ENCODE data around the gene RAI1. TPM values are rescaled to one million over a fixed set of nuclear protein-coding genes. Genes with fewer than 3 reads are reported as not detected.

RAI1 gene
- total RNA-seq, 1 donor from 2014 or later: 39.1 TPM

DNA sequence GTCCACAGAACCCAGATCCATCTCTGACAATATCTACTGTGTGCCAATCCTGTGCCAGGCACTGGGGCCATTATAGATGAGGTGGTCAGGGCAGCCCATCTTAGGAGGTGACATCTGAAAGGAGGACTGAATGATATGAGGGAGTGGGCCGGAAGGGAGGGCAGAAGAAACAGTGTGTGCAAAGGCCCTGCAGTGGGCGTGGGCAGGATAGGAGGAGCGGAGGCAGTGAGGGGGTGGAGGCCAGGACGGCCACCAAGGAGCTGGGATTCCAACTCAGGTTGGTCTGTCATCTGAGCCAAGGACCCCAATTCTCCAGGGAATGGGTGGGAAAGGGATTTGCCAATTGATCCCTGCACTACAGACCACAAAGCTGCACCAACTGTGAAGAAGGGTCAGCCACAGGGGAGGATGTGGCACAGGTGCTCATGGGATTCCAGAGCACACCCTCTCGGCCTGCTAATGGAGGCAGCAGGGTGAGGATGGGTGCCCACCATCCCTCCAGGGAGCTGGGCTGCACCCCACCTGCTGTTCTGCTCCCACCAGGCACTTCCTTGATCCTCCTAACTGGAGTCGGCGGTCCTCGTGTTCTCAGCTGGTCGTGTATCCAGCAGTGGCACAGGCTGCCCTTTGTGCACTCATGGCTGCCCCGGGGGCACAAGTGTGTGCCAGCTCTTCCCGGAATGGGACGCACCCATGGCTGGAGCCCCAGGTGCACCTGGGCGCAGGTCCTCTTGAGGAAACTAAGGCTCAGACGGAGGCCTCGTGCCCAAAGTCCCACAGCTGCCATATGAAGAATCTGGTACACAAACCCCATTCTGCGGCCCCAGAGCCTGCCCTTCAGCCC is 145.9 kb downstream of the RAI1 start:
- H3K27ac Mint-ChIP-seq (ENCODE audit: unreplicated experiment): no peak overlapping the region
- Histone ChIP-seq H3K27ac (ENCODE audit: low read depth, low read length) (no peak overlapping the region), H3K36me3 (ENCODE audit: insufficient read depth, low read length) (no peaks in the 10 kb centered on the region), H2AFZ (ENCODE audit: low read depth, low read length) (no peak overlapping the region), H3K4me1 (ENCODE audit: insufficient read depth, low read length) (peaks cover 34% of the 10 kb centered on the region), H3K9me3 (ENCODE audit: insufficient read depth, low read depth, low read length) (no peaks in the 10 kb centered on the region), H3K79me2 (ENCODE audit: insufficient read depth, low read length) (peaks cover 87% of the 10 kb centered on the region), H3K4me3 (ENCODE audit: insufficient read depth, low read depth, low read length) (no peak overlapping the region), H3K4me2 (ENCODE audit: low read length) (no peak overlapping the region), H3K9ac (ENCODE audit: low read length) (no peak overlapping the region), H4K20me1 (ENCODE audit: insufficient read depth, low read length) (peaks cover 84% of the 10 kb centered on the region), H3K27me3 (ENCODE audit: insufficient read depth, low read length) (no peaks in the 10 kb centered on the region)
- DNase-seq (ENCODE audit: low read depth): no peak
- peaks cover 8% of the 10 kb centered on the region for H3K36me3 Mint-ChIP-seq (ENCODE audit: low read depth, unreplicated experiment)
- H3K9me3 Mint-ChIP-seq (ENCODE audit: unreplicated experiment): no peaks in the 10 kb centered on the region
- no peak for FAIRE-seq
- TF ChIP-seq EZH2 (IDR thresholded peaks at IDR 0.05; ENCODE audit: insufficient read depth, low read length): no peak
- TF ChIP-seq, protein P1, sequence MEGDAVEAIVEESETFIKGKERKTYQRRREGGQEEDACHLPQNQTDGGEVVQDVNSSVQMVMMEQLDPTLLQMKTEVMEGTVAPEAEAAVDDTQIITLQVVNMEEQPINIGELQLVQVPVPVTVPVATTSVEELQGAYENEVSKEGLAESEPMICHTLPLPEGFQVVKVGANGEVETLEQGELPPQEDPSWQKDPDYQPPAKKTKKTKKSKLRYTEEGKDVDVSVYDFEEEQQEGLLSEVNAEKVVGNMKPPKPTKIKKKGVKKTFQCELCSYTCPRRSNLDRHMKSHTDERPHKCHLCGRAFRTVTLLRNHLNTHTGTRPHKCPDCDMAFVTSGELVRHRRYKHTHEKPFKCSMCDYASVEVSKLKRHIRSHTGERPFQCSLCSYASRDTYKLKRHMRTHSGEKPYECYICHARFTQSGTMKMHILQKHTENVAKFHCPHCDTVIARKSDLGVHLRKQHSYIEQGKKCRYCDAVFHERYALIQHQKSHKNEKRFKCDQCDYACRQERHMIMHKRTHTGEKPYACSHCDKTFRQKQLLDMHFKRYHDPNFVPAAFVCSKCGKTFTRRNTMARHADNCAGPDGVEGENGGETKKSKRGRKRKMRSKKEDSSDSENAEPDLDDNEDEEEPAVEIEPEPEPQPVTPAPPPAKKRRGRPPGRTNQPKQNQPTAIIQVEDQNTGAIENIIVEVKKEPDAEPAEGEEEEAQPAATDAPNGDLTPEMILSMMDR (IDR thresholded peaks at IDR 0.05; ENCODE audit: insufficient read depth, low read depth, low read length): no peak
- H3K4me1 Mint-ChIP-seq (ENCODE audit: low read depth, unreplicated experiment): peaks cover 22% of the 10 kb centered on the region
- no peak overlapping the region for H3K4me3 Mint-ChIP-seq (ENCODE audit: unreplicated experiment)
- H3K27me3 Mint-ChIP-seq (ENCODE audit: low read depth, unreplicated experiment): no peaks in the 10 kb centered on the region

DNA sequence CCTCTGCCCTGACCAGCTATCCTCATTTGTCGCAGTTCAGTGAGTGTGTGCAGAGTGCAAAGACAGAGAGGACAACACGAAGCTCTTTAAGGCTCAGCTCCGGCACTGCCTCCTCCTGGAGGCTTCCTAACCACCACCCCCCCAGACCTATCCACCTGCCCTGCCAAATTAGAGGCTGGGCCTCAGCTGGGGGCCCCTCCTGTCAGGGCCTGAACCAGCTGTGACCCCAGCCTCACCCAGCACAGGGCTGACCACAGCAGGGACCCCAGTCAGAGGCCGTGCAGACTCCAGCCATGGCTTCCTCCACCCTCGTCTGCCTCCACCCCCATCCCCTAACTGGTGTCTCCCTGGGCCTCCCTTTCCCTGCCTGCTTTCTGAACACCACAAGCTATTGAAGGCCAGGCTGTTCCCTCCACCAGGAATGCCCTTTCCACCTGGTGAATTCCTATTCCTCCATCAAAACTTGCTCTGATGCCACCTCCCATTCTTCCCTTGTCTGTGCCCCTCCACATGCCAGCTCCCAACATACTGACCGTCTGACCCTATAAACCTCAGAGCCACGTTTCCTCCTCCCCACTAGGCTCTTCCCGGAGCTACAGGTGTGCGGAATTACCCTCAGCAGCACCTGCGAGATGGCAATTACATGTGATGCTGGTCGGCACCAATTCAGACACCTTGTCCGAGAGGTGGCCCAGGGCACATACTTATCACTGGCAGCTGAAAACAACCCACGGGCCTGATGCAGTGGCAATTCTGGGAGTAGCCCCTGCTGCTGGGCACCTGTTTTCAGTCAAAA is 146.8 kb downstream of the RAI1 start:
- H2AFZ ChIP-seq (ENCODE audit: low read depth, low read length): no peak overlapping the region
- FAIRE-seq (no peak), DNase-seq (ENCODE audit: low read depth) (no peak)
- peaks cover 79% of the 10 kb centered on the region for H4K20me1 ChIP-seq (ENCODE audit: insufficient read depth, low read length)
- TF ChIP-seq, protein P1 (IDR thresholded peaks at IDR 0.05; ENCODE audit: insufficient read depth, low read depth, low read length): no peak
- no peak for TF ChIP-seq EZH2 (IDR thresholded peaks at IDR 0.05; ENCODE audit: insufficient read depth, low read length)
- Mint-ChIP-seq H3K27ac (ENCODE audit: unreplicated experiment) (peak overlapping the region; percentile 71), H3K9me3 (ENCODE audit: unreplicated experiment) (no peaks in the 10 kb centered on the region), H3K36me3 (ENCODE audit: low read depth, unreplicated experiment) (peaks cover 10% of the 10 kb centered on the region), H3K4me1 (ENCODE audit: low read depth, unreplicated experiment) (peaks cover 21% of the 10 kb centered on the region), H3K27me3 (ENCODE audit: low read depth, unreplicated experiment) (no peaks in the 10 kb centered on the region), H3K4me3 (ENCODE audit: unreplicated experiment) (no peak overlapping the region)
- no peak overlapping the region for H3K27ac ChIP-seq (ENCODE audit: low read depth, low read length)
- H3K4me1 ChIP-seq (ENCODE audit: insufficient read depth, low read length): peaks cover 25% of the 10 kb centered on the region
- no peaks in the 10 kb centered on the region for H3K27me3 ChIP-seq (ENCODE audit: insufficient read depth, low read length)
- H3K79me2 ChIP-seq (ENCODE audit: insufficient read depth, low read length): peaks cover 87% of the 10 kb centered on the region
- no peak overlapping the region for H3K4me3 ChIP-seq (ENCODE audit: insufficient read depth, low read depth, low read length)
- H3K36me3 ChIP-seq (ENCODE audit: insufficient read depth, low read length): no peaks in the 10 kb centered on the region
- H3K4me2 ChIP-seq (ENCODE audit: low read length): no peak overlapping the region
- H3K9ac ChIP-seq (ENCODE audit: low read length): no peak overlapping the region
- no peaks in the 10 kb centered on the region for H3K9me3 ChIP-seq (ENCODE audit: insufficient read depth, low read depth, low read length)
